Esophagus muscularis mucosa (tissue), 4 donors: ENCODE results near the gene EVL.

Experiments
- EP300 ChIP-seq: sonication (generic); formaldehyde crosslinking; IDR thresholded peaks from one replicate; pipeline ENCODE4 v1.6.1; 2017; ENCODE audit warnings: antibody characterized with exemption
- POLR2A ChIP-seq: fragments of 450-650 bp; IDR thresholded peaks from one replicate; pipeline ENCODE4 v1.6.1; 2017; ENCODE audit warnings: antibody characterized with exemption, moderate library complexity, mild to moderate bottlenecking, low read depth
- POLR2AphosphoS5 ChIP-seq, 2 donors: sonication (generic); formaldehyde crosslinking; IDR thresholded peaks; one replicate each; pipeline ENCODE4 v1.6.1; 2017; ENCODE audit warnings: antibody characterized with exemption in 2 of 2
- TF ChIP-seq, protein P1 (sequence below), 3 experiments: fragments of 200-600 bp in 2 of 3; fragments of 450-650 bp in 1 of 3; sonication (generic) in 2 of 3; IDR thresholded peaks; one replicate each; pipeline ENCODE4 v1.5.1; 2017 to 2019; ENCODE audit warnings: antibody characterized with exemption in 3 of 3, mild to moderate bottlenecking in 2 of 3, moderate library complexity in 1 of 3

DNA sequence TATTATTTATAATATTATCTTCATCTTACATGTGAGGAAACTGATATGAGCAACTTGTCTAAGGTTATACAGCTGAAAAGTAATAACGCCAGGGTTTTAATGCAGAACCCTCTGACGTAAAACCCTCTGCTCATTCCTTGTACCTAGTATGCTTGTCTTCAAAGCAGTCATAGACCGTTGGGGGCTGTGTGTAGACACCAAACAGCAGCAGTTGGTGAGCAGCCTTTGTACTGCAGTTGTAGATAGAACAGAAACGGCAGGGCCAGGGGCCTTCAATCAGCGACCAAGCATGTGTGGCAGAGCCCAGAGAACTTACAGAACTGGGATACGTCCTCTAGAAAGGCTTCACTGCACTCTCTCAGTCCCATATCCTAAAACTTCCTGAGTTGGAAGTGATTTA is 28.1 kb downstream of the EVL start:
- TF ChIP-seq, protein P1, sequence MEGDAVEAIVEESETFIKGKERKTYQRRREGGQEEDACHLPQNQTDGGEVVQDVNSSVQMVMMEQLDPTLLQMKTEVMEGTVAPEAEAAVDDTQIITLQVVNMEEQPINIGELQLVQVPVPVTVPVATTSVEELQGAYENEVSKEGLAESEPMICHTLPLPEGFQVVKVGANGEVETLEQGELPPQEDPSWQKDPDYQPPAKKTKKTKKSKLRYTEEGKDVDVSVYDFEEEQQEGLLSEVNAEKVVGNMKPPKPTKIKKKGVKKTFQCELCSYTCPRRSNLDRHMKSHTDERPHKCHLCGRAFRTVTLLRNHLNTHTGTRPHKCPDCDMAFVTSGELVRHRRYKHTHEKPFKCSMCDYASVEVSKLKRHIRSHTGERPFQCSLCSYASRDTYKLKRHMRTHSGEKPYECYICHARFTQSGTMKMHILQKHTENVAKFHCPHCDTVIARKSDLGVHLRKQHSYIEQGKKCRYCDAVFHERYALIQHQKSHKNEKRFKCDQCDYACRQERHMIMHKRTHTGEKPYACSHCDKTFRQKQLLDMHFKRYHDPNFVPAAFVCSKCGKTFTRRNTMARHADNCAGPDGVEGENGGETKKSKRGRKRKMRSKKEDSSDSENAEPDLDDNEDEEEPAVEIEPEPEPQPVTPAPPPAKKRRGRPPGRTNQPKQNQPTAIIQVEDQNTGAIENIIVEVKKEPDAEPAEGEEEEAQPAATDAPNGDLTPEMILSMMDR (IDR thresholded peaks at IDR 0.05): no peak
- no peak for TF ChIP-seq POLR2A
- TF ChIP-seq POLR2AphosphoS5 (IDR thresholded peaks at IDR 0.05): no peak
- no peak for TF ChIP-seq EP300
